D341Med (cell line): ENCODE results near the gene HCK.
"Not testable (repeated sequence)": the region's sequence is repeated elsewhere in the genome, so short reads cannot be mapped to it uniquely, and the experiment has no call there.

Experiments
- DNase-seq: peaks from one replicate; pipeline ENCODE4 v3.0.0; 2012; ENCODE audit warnings: low spot score

The HCK gene

GRCh38 chr20:32029561-32029960 is 22.5 kb upstream of the HCK start:
- no peak for DNase-seq

GRCh38 chr20:32031007-32031958 is 20.8 kb upstream of the HCK start:
- DNase-seq: peak; percentile 94

DNA sequence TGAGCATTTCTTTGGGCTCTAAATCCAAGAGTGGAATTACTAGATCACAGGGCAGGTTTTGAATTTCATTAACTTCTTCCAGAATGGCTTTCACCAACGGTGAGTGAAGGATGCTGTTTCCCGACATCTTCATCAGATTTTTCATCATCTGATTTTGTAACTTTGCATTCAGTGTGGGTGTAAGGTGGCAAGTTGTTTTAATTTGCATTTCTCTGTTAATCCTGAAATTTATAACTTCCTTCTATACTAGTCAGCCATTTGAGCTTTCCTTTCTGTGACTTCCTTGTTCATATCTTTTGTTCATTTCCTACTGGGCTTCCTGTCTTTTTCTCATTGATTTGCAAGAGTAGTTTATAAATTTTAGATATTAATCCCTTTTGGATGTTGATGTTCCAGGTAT is 18.7 kb upstream of the HCK start:
- DNase-seq: no peak

DNA sequence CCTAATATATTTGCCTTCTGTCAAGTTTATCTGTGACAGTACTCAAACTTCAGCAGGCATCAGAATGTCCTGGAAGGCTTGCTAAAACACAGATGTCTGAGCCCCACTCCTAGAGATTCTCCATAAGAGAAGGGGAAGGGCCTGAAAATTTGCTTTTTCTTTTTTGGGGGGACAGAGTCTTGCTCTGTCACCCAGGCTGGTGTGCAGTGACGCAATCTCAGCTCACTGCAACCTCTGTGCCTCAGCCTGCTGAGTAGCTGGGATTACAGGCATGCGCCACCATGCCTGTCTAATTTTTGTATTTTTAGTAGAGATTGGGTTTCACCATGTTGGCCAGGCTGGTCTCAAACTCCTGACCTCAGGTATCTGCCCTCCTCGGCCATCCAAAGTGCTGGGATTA is 18.3 kb upstream of the HCK start:
- DNase-seq: not testable (repeated sequence)

DNA sequence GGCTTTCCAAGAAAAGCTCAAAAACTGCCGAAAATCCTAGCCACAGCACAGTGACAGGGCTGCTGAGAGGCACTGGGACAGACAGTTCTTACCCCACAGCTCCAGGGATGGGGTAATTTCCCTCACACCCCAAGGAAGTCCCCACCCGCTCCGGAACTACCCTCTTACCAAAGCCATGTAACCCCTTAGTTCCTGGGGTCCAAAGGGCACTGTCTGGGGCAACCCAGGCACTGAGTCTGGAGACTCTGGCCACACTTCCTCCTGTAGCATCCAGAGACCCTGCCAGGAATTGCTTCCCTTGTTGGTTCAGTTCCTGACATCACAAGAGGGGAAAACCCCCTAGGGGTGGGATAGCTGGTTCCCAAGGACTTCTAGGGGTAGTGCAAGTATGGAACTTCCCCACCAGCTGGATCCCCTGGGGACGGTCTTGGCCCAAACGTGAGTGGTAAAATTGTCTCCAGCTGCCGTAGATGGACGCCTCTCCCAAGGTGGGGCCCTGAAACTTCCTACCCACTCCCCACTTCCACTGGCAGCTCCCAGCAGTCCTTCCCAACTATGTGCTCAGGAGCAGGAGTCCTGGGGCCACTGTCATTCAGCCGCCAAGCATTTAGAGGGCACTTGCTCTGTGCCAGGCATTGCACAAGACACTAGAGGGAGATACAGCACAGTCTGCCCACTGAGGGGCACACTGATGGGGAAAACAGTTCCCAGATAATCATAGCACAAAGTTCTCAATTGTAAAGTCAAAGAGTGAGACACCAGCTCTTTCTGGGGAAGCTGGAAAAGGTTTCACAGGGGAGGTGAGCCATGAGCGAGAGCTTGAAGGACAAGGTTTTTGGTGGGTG is 17.2 kb upstream of the HCK start:
- DNase-seq: no peak

- no peak for DNase-seq
These were observed 16.6 kb upstream of the HCK start for GRCh38 chr20:32035426-32035779.

GRCh38 chr20:32036252-32036651 is 15.8 kb upstream of the HCK start:
- no peak for DNase-seq

- no peak for DNase-seq
These were observed 15.1 kb upstream of the HCK start for GRCh38 chr20:32036716-32037485.

DNA sequence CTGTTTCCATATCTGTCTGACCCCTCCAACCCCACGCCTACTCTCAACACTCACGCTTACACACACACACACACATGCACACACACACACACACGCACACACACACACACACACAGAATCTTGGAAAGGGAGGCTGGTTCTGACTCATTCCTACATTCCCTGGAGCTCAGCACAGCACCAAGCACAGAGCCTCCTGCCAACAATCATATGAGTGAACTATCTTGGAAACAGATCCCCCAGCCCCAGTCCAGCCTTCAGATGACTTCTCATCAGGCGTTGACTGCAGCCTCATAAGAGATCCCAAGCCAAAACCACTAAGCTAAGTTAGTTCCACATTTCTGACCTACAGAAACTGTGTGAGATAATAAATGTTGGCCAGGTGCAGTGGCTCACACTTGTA is 14.1 kb upstream of the HCK start:
- no peak for DNase-seq

DNA sequence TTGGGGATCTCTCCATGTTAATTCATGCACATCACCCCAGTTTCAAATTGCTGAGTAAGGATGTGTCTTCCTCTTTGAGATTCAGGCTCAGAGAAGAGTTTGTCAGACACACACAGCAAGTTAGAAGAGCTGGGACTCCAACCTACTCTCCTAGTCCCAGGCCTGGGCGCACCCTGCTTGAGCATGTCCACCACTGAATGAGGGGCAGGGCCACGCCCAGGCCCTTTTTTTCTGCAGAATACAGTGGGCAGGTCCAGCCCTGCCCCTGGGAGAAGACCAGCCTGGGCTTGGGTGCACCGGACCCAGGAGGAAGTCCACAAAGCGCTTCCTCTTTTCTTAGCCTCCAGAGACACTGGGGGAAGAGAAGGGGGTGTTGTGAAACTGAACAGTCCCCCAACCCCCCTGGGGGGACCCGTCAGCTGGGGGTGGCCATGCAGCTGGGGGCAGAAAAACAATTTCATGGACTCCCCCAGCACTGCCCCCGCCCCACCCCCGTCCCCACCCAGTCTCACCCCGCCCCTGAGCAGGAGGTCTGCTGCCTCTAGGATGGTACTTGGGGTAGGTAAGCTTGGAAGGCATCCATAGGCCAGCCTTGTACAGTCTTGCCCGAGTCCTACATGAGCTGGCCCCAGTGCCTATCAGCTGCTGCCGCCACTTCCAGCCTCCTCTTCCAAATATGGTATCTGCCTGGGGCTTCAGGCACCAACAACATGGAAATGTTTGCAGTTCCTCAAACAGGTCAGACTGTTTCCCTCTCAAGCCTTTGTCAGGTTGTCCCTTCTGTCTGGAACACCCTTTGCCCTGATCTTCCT is 11.7 kb upstream of the HCK start:
- DNase-seq: no peak

DNA sequence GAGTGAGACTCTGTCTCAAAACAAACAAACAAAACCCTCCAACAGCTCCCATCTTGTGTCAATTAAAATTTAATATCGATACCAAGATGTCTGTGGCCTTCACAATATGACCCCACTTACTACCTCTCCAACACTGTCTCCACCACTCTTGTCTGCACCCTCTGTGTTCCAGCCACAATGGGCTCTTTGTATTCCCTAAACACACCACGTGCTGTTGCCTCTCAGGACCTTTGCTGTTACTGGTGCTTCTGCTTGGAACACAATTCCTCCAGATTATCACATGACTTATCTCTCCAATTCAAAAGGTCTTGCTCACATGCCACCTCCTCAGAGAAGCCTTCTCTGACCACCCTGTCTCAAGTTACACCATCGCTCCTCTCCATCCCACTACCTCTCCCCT is 6.0 kb upstream of the HCK start:
- DNase-seq: no peak

DNA sequence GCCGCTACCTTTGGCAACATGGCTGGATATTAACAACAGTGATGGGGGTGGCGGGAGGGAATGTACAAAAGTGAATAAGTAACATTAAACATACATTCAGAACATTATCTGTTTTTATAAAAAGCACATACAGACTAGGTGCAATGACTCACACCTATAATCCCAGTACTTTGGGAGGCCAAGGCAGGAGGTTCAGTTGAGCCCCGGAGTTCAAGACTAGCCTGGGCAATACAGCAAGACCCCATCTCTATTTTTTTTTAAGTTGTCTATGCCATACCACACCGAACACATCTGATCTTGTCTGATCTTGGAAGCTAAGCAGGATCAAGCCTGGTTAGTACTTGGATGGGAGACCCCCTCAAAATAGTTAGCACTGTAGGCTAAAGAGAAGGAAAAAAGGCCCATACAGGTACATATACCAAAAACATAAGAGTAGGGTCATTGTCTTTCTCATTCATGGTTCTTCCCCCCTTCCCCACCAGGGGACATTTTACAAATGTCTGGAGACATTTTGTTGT is 1.7 kb upstream of the HCK start:
- DNase-seq: no peak

- no peak for DNase-seq
These were observed 1.0 kb upstream of the HCK start for GRCh38 chr20:32050851-32051556.

- DNase-seq: no peak
These were observed 337 bp upstream of the HCK start for GRCh38 chr20:32051720-32052089.

- DNase-seq: no peak
These were observed 828 bp downstream of the HCK start for GRCh38 chr20:32052778-32053362.

DNA sequence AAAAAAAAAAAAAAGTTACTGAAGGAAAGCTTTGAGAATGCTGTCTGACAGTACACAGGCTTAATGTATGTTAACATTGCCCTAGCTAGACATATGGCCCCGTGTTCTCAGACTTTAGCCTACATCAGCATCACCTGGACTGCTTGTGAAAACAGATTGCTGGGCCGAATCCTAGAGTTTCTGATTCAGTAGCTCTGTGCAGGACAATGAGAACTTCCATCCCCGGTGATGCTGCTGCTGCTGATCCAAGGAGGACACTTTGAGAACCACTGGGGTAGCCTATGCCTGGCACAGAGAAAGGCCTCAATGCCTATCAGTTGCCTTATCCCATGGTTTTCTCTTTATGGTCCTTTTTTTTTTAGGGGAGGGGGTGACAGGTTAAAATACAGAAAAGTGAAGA is 1.6 kb downstream of the HCK start:
- no peak for DNase-seq

DNA sequence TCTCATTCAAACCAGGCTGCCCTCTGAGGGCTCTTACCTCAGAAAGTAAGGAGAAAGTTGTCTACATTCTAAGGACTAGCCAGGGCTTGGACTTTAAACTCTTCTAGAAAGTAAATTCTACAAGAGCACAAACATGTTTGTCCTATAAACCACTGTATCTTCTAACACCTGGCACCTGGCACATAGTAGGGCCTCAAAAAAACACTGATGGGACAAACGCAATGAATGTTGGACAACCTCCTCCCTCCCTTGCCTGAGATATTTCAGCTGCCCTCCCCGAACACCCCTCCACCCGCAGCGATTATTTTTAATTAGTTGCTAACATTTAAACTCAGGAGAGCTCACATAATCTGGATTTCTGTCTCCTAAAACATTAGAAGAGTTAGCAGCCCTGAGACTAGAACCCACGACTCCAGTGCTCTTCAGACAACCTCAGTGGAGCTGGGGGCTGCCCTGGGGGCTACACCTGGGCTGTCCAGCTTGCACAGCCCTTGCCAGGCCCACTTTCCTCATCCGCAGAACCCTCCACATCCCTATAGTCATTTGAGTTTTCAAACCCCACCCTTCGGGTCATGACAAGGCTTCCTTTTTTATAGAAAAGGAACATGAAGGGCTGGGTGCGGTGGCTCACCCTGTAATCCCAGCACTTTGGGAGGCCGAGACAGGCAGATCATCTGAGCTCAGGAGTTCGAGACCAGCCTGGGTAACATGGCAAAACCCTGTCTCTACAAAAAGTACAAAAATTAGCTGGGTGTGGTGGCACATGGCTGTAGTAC is 4.9 kb downstream of the HCK start:
- DNase-seq: no peak

DNA sequence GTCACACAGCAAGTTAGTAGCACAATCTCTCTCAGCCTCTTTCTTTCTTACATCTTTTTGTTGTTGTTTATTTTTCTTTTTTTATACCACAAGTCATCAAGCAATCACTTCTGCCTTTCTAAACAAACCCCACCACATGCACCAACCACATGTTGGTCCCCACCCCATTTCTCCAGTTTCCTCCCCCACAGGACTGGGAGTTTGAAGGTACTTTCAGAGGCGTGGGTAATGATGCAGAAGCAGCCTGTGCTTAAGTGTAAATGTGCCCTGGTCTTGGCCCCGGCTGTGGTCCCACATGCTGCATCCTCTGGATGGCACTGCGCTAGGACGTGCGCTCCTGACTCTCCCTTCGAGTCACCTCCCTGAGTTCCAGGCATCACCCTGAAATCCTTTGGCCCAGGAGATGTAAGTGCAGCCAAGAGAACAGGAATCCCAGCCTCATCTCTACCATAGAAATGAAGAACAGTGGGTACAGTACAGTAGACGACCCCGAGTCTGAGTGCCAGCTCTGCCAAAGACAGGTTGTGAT is 5.7 kb downstream of the HCK start:
- no peak for DNase-seq

DNA sequence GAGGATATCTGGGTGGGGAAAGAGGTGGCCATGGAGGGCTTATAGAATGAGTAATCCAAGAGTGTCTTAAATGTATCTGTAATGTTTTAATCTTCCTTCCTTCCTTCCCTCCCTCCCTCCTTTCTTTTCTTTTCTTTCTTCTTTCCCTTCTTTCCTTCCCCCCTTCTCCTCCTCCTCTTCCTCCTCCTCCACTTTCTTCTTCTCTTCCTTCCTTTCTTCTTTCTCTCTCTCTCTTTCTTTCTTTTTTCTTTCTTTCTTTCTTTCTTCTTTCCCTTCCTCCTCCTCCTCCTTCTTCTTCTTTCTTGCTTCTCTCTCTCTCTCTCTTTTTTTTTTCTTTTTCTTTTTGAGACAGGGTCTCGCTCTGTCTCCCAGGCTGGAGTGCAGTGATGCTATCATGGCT is 7.1 kb downstream of the HCK start:
- DNase-seq: no peak
